Bone marrow (tissue), 2 donors: ENCODE results near the gene MAGEB6.
"Not testable (repeated sequence)": the region's sequence is repeated elsewhere in the genome, so short reads cannot be mapped to it uniquely, and the experiment has no call there.

Source experiments
- DNase-seq, 2 donors: peaks; one replicate each; lab custom pipeline; 2025; lab: John Stamatoyannopoulos, UW

MAGEB6 gene

GRCh38 chrX:26192204-26192603 is at the start of gene MAGEB6:
Gene MAGEB6 (plus strand): TSS chrX:26192440. CDS start chrX:26193847, 1,407 bp downstream.
- no peak for DNase-seq

- no peak for DNase-seq
Observed at GRCh38 chrX:26146024-26146423, 46.2 kb upstream of the MAGEB6 start.

GRCh38 chrX:26160301-26160700 is 31.9 kb upstream of the MAGEB6 start, which contains the start of gene MAGEB6B:
Gene MAGEB6B (plus strand): TSS chrX:26160601. CDS start chrX:26160601, 0 bp downstream.
- no peak for DNase-seq

- no peak for DNase-seq
Observed at GRCh38 chrX:26203561-26203960, 11.3 kb downstream of the MAGEB6 start.

- not testable (repeated sequence) for DNase-seq
Observed at GRCh38 chrX:26204717-26205116, 12.5 kb downstream of the MAGEB6 start.

GRCh38 chrX:26208012-26208411 is 15.8 kb downstream of the MAGEB6 start:
- DNase-seq: no peak

GRCh38 chrX:26215869-26216268 is 23.6 kb downstream of the MAGEB6 start, which contains the start of gene MAGEB5:
Gene MAGEB5 (plus strand): TSS chrX:26216169. CDS start chrX:26217302, 1,133 bp downstream.
- no peak for DNase-seq

GRCh38 chrX:26219351-26219750 is 27.1 kb downstream of the MAGEB6 start:
- no peak for DNase-seq

GRCh38 chrX:26234177-26234576 is 41.9 kb downstream of the MAGEB6 start:
- no peak for DNase-seq
